ENCODE data around the gene ROPN1.

Gene ROPN1

DNA sequence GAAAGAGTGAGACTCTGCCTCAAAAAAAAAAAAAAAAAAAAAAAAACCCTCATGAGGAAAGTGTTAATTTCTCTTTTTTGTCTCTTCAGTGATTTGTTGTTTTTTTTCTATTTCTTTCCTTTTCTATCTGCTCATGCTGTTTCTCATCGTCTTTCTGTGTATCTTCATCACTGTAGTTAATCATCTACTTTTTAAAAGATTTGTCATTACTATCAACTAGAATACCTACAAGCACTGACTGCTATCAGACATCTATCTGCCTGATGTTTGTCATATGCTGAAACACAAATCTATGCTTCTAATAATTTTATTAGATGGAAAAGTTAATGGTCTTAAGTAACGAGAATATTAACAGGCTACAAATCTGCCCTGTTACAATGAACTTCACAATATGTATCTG is 57.7 kb downstream of the ROPN1 start:
- no peak overlapping the region for H3K4me3 ChIP-seq (replicated peaks; ENCODE audit: low read depth, low read length)
- DNase-seq (ENCODE audit: low read depth): no peak
- TF ChIP-seq, protein P1, sequence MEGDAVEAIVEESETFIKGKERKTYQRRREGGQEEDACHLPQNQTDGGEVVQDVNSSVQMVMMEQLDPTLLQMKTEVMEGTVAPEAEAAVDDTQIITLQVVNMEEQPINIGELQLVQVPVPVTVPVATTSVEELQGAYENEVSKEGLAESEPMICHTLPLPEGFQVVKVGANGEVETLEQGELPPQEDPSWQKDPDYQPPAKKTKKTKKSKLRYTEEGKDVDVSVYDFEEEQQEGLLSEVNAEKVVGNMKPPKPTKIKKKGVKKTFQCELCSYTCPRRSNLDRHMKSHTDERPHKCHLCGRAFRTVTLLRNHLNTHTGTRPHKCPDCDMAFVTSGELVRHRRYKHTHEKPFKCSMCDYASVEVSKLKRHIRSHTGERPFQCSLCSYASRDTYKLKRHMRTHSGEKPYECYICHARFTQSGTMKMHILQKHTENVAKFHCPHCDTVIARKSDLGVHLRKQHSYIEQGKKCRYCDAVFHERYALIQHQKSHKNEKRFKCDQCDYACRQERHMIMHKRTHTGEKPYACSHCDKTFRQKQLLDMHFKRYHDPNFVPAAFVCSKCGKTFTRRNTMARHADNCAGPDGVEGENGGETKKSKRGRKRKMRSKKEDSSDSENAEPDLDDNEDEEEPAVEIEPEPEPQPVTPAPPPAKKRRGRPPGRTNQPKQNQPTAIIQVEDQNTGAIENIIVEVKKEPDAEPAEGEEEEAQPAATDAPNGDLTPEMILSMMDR (IDR thresholded peaks at IDR 0.05; ENCODE audit: low read length, missing control alignments): no peak

DNA sequence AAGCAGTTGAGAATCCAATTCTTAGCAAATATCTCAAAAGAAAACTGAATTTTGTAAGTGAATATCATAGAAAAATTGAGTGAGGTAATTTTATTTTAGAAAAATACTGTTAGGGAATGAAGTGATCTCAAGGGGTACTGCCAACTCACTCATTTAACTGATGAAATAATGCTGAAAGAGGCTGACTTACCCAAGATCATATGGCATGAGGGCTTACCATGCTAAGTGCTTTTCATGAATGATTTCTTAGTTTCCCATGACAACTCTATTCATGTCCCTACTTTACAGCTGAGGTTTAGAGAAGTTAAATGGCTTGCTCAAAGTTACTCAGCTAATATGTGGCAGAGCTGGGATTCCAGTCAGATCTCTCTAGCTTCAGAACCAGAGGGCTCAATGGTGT is 61.5 kb downstream of the ROPN1 start:
- TF ChIP-seq, protein P1 (IDR thresholded peaks at IDR 0.05; ENCODE audit: low read length, missing control alignments): no peak
- no peak for DNase-seq (ENCODE audit: low read depth)
- no peak overlapping the region for H3K4me3 ChIP-seq (replicated peaks; ENCODE audit: low read depth, low read length)

DNA sequence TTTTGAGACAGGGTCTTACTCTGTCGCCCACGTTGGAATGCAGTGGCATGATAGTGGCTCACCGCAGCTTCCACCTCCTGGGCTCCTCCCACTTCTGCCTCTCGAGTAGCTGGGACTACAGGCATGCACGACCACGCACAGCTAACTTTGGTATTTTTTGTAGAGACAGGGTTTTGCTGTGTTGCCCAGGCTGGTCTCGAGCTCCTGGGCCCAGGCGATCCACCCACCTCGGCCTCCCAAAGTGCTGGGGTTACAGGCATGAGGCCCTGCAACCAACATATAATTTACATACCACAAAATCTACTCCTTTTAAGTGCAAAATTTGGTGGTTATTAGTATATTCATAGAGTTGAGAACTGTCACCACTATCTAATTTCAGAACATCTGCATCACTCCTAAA is 62.6 kb downstream of the ROPN1 start:
- no peak overlapping the region for H3K4me3 ChIP-seq (replicated peaks; ENCODE audit: low read depth, low read length)
- TF ChIP-seq, protein P1 (IDR thresholded peaks at IDR 0.05; ENCODE audit: low read length, missing control alignments): no peak
- no peak for DNase-seq (ENCODE audit: low read depth)

DNA sequence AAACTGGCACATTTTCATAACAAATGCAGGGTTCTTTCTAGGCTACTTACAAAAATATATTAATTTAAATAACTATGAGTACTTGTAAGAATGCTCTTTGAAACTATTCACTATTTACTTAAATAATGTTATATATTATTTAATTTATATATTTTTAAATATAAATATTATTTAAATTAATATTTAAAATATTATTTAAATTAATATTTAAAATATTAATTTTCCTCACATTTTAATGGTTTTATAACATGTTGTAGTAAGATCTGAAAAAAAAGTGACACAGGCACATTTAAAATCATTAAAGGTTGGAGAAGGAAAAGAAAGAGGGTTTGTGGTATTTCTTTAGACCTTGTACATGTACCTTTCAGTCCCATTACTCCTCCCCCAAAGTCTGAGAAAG is 65.5 kb downstream of the ROPN1 start:
- TF ChIP-seq, protein P1 (IDR thresholded peaks at IDR 0.05; ENCODE audit: low read length, missing control alignments): no peak
- DNase-seq (ENCODE audit: low read depth): no peak
- no peak overlapping the region for H3K4me3 ChIP-seq (replicated peaks; ENCODE audit: low read depth, low read length)

DNA sequence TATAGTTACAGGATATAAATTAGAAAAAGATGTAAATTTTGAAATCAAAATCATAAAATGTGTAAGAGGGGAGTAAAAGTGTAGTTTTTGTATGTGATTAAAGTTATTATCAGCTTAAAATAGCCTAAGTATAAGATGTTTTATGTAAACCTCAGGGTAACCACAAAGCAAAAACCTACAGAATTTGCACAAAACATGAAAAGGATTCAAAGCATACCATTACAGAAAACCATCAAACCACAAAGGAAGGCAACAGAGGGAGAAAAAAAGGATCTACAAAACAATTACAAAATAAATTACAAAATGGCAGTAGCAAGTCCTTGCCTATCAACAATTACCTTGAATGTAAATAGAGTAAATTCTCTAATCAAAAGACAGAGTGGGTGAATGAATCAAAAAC is 71.1 kb downstream of the ROPN1 start:
- H3K4me3 ChIP-seq (replicated peaks; ENCODE audit: low read depth, low read length): no peak overlapping the region
- DNase-seq (ENCODE audit: low read depth): no peak
- TF ChIP-seq, protein P1 (IDR thresholded peaks at IDR 0.05; ENCODE audit: low read length, missing control alignments): no peak

DNA sequence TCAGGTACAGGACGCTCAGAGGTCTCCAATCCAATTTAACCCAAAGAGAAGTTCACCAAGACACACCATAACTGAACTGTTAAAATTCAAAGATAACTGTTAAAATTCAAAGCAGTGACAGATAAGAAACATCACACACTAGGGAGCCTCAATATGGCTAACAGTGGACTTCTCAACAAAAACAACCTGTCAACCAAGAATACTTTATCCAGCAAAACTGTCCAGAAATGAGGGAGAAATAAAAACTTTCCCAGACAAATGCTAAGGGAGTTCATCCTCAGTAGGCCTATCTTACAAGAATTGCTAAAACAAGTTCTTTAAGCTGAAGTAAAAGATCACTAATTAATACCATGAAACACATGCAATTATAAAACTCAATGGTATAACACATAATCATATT is 71.5 kb downstream of the ROPN1 start:
- H3K4me3 ChIP-seq (replicated peaks; ENCODE audit: low read depth, low read length): no peak overlapping the region
- TF ChIP-seq, protein P1 (IDR thresholded peaks at IDR 0.05; ENCODE audit: low read length, missing control alignments): no peak
- DNase-seq (ENCODE audit: low read depth): peak; percentile 1

DNA sequence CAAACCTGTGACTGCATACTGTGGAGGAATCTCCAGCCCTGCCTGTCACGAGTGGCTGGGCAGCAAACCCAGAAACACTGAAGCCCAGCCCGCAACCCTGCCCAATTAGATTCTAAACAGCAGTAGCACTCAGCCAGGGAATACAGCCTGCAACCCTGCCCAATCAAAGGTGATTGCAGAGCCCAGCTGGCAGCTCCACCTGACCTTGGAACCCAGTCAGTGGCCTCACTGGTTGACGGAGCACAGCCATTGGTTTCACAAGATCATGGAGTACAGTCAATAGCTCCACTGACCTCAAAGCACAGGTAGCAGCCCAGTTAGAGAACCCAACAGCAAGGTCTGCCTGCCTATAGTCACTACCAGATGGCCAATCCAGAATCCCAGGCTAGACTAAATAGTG is 72.6 kb downstream of the ROPN1 start:
- H3K4me3 ChIP-seq (replicated peaks; ENCODE audit: low read depth, low read length): no peak overlapping the region
- no peak for DNase-seq (ENCODE audit: low read depth)
- TF ChIP-seq, protein P1 (IDR thresholded peaks at IDR 0.05; ENCODE audit: low read length, missing control alignments): no peak
